HepG2 (cell line): ENCODE measurements around the gene CACTIN. TPM values are rescaled to one million over a fixed set of nuclear protein-coding genes. Genes with fewer than 3 reads are reported as not detected.

ENCODE experiments used
- CHD4 ChIP-seq: fragments of 200-600 bp; sonication (generic); IDR thresholded peaks from 2 replicates; pipeline ENCODE4 v1.7.0; 2017; ENCODE audit warnings: mild to moderate bottlenecking, low read length, borderline replicate concordance
- FOSL2 ChIP-seq: sonication (generic); formaldehyde crosslinking; IDR thresholded peaks from 2 replicates; pipeline ENCODE4 v1.4.0; 2020; ENCODE audit warnings: missing genetic modification reagents
- KDM1A ChIP-seq: IDR thresholded peaks from 2 replicates; pipeline ENCODE4 v1.6.1; 2016; ENCODE audit warnings: missing compliant biosample characterization
- MAF1 ChIP-seq: sonication (generic); formaldehyde crosslinking; IDR thresholded peaks from 2 replicates; pipeline ENCODE4 v1.5.0; 2020; ENCODE audit warnings: missing genetic modification reagents, borderline replicate concordance
- NAIF1 ChIP-seq: sonication (generic); formaldehyde crosslinking; IDR thresholded peaks from 2 replicates; pipeline ENCODE4 v1.5.0; 2020; ENCODE audit warnings: mild to moderate bottlenecking, missing genetic modification reagents, borderline replicate concordance
- RAD21 ChIP-seq: fragments of 450-650 bp; formaldehyde crosslinking; IDR thresholded peaks from 2 replicates; pipeline ENCODE4 v1.5.0; 2020; ENCODE audit warnings: mild to moderate bottlenecking
- RBM39 ChIP-seq: fragments of 200-400 bp; formaldehyde crosslinking; IDR thresholded peaks from one replicate; pipeline ENCODE4 v1.6.1; 2018; ENCODE audit warnings: antibody characterized with exemption, mild to moderate bottlenecking, low read depth, low read length; ENCODE audit not compliant: poor library complexity, severe bottlenecking
- SMC3 ChIP-seq: IDR thresholded peaks from 2 replicates; pipeline ENCODE4 v1.6.1; 2011; ENCODE audit warnings: low read length, improper control_type of control experiment
- STAG1 ChIP-seq: sonication (generic); formaldehyde crosslinking; IDR thresholded peaks from 2 replicates; pipeline ENCODE4 v1.4.0; 2020; ENCODE audit warnings: missing genetic modification reagents
- SYNCRIP ChIP-seq: fragments of 200-400 bp; formaldehyde crosslinking; IDR thresholded peaks from 2 replicates; pipeline ENCODE4 v1.6.1; 2018; ENCODE audit warnings: mild to moderate bottlenecking, low read depth, low read length; ENCODE audit not compliant: insufficient read depth
- XRCC5 ChIP-seq: fragments of 200-400 bp; formaldehyde crosslinking; optimal IDR thresholded peaks from 2 replicates; pipeline ENCODE3; 2017; ENCODE audit warnings: mild to moderate bottlenecking, low read length
- YY1 ChIP-seq: IDR thresholded peaks from 2 replicates; pipeline ENCODE4 v1.6.1; 2011; ENCODE audit warnings: low read length, low read depth, moderate library complexity, mild to moderate bottlenecking; ENCODE audit not compliant: insufficient read depth, insufficient replicate concordance
- ZBTB33 ChIP-seq: sonication (generic); formaldehyde crosslinking; IDR thresholded peaks from 2 replicates; pipeline ENCODE4 v1.4.0; 2020; ENCODE audit warnings: missing genetic modification reagents
- ZBTB38 ChIP-seq: sonication (generic); formaldehyde crosslinking; IDR thresholded peaks from 2 replicates; pipeline ENCODE4 v1.5.1; 2020; ENCODE audit warnings: mild to moderate bottlenecking, missing genetic modification reagents
- ZMYM3 ChIP-seq: sonication (generic); formaldehyde crosslinking; IDR thresholded peaks from 2 replicates; pipeline ENCODE4 v1.5.1; 2020; ENCODE audit warnings: mild to moderate bottlenecking, missing genetic modification reagents
- ZNF17 ChIP-seq: sonication (generic); formaldehyde crosslinking; IDR thresholded peaks from 2 replicates; pipeline ENCODE4 v1.5.0; 2020; ENCODE audit warnings: mild to moderate bottlenecking, missing genetic modification reagents
- ZNF350 ChIP-seq: sonication (generic); formaldehyde crosslinking; IDR thresholded peaks from 2 replicates; pipeline ENCODE4 v1.4.0; 2020; ENCODE audit warnings: mild to moderate bottlenecking, low read depth, missing genetic modification reagents, borderline replicate concordance
- ZNF552 ChIP-seq: sonication (generic); formaldehyde crosslinking; IDR thresholded peaks from 2 replicates; pipeline ENCODE4 v1.9.0; 2022; ENCODE audit warnings: missing genetic modification reagents, mild to moderate bottlenecking, borderline replicate concordance
- ZSCAN31 ChIP-seq: sonication (generic); formaldehyde crosslinking; IDR thresholded peaks from 2 replicates; pipeline ENCODE4 v1.5.0; 2020; ENCODE audit warnings: low read depth, mild to moderate bottlenecking, missing genetic modification reagents
- polyA plus RNA-seq, 8 experiments: library from polyadenylated mRNA; depleted of rRNA in 3 of 8; stranded (reverse) in 7 of 8; unstranded in 1 of 8; fragments of >200 nt; fragmentation: Illumina TruSeq in 4 of 8; extraction: Trizol in 4 of 8; gene quantifications; 2 replicates each; pipeline versions ENCODE4 v1.2.1 to v1.2.3, GENCODE V29; 2011 to 2016; ENCODE audit warnings: low read depth in 4 of 8, missing spikeins in 1 of 8, mixed read lengths in 1 of 8; ENCODE audit not compliant: insufficient read depth in 1 of 8
- total RNA-seq, 5 experiments: library from RNA; depleted of rRNA; stranded (reverse); fragments of >200 nt; fragmentation: Illumina TruSeq; extraction: Trizol; gene quantifications; 2 replicates each; pipeline ENCODE4 v1.2.3, GENCODE V29; 2016; ENCODE audit warnings: low read depth in 1 of 5

CACTIN gene
- total and polyA plus RNA-seq, 2 of the 13 experiments (the other 11 are each of a cell fraction or from before 2014, with no cell fraction given): 10.0 to 16.6 TPM

- no peak for TF ChIP-seq RBM39
- TF ChIP-seq KDM1A (CRISPR knock-in tag): 0 out of 2 replicates have a peak, but pooled peaks have one; percentile 54
- peak; percentile 77 for TF ChIP-seq STAG1 (CRISPR knock-in tag)
- TF ChIP-seq ZNF552 (CRISPR knock-in tag): no peak
- TF ChIP-seq CHD4: peak; percentile 91; the same call in 1 of the 2 replicates
- TF ChIP-seq XRCC5: peak; percentile 64
- TF ChIP-seq ZNF17 (CRISPR knock-in tag): no peak
- TF ChIP-seq MAF1 (CRISPR knock-in tag): no peak
- peak; percentile 46 for TF ChIP-seq RAD21 (CRISPR knock-in tag)
- no peak for TF ChIP-seq ZSCAN31 (CRISPR knock-in tag)
- TF ChIP-seq SYNCRIP: no peak
- TF ChIP-seq ZBTB33 (CRISPR knock-in tag): peak; percentile 60
- peak; percentile 71 for TF ChIP-seq SMC3
- TF ChIP-seq YY1: peak; percentile 11
- peak; percentile 98 for TF ChIP-seq ZMYM3 (CRISPR knock-in tag)
- TF ChIP-seq FOSL2 (CRISPR knock-in tag): peak; percentile 12; the same call in 1 of the 2 replicates
- peak; percentile 69; the same call in 1 of the 2 replicates for TF ChIP-seq ZBTB38 (CRISPR knock-in tag)
- 0 out of 2 replicates have a peak, but pooled peaks have one; percentile 26 for TF ChIP-seq ZNF350
- TF ChIP-seq NAIF1: no peak
- TF ChIP-seq, all 625 proteins: peak for 17
Measured at GRCh38 chr19:3575260-3575741, 51.3 kb downstream of the CACTIN start (continued).
